GM12873 (cell line): ENCODE data around the gene CACNA1D.

Experiments
- CTCF ChIP-seq: IDR thresholded peaks from 2 replicates; pipeline ENCODE4 v1.5.1; 2012; ENCODE audit warnings: low read depth, mild to moderate bottlenecking, moderate library complexity, low read length, control low read depth; ENCODE audit not compliant: insufficient read depth; ENCODE audit errors: missing control alignments

Gene CACNA1D

GRCh38 chr3:53493963-53494791 is at the start of gene CACNA1D:
Gene CACNA1D, plus strand, starts transcription at chr3:53494611. Its CDS starts 556 bp downstream, at chr3:53495167.
- TF ChIP-seq CTCF = no peak

DNA sequence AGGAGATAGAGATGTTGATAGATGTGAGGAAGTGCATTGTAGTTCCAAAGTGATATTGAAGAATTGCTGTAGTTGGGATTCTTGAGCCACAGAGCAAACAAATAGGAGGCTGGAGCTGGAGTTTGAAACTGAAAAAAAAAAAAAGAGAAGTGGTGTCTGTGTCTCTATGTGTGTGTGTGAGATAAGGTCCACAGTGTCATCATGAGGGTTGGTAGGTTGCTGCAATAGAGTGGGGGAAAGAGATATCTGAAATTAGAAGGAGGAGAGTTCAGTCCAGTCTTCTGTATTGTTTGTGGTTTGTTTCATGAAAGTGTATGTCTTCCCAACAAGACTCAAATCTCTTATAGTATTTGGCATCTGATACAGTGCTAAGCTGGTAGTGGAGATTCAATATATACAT is 37.3 kb upstream of the CACNA1D start:
- no peak for TF ChIP-seq CTCF

- no peak for TF ChIP-seq CTCF
Observed at GRCh38 chr3:53460326-53460725, 34.1 kb upstream of the CACNA1D start.

- no peak for TF ChIP-seq CTCF
Observed at GRCh38 chr3:53464424-53464823, 30.0 kb upstream of the CACNA1D start.

DNA sequence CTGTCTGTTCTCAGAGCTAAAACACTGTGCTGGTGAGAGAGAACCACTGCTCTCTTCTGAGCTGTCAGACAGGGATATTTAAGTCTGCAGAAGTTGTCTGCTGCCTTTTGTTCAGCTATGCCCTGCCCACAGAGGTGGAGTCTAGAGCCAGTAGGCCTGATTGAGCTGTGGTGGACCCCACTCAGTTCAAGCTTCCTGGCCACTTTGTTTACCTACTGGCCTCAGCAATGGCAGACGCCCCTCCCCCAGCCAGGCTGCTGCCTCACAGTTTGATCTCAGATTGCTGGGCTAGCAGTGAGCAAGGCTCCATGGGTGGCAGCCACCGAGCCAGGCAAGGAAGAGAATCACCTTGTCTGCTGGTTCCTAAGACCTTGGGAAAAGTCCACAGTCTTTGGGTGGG is 21.0 kb upstream of the CACNA1D start:
- no peak for TF ChIP-seq CTCF

DNA sequence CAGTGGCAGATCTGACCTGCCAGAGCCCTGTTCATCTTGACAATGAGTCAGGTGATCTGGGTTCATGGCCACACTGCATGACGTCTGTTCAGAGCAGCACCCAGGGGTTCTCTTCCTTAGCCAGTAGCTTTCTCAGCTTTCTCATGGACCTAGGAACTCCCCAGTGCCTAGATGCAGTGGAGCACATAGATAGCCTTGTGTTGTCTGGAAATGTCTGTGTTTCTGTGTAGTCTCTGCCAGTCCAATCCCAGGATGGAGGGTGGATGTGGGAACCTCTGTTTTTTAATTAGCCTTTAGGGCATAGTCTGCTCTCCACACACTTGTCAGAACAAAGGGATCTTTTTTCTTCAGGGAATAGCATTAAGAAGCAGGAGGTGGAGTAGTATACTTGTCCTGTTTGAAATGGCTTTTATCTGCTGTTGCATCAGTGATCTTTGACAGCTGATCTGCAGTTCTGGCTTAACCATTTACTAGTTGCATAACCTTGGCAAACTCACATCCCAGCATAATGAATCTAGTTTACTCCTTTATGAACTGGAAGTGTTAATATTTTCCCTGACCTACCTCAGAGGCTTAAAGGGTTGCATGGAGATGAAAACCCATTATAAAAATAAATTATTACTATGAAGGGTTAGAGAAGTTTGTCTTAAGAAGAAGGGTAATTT is 16.1 kb upstream of the CACNA1D start:
- no peak for TF ChIP-seq CTCF

GRCh38 chr3:53478921-53479664 is 15.3 kb upstream of the CACNA1D start:
- no peak for TF ChIP-seq CTCF
